NB4 (cell line): ENCODE measurements around the gene ITGA1.

Source experiments
- DNase-seq: peaks from one replicate; pipeline ENCODE4 v3.0.0; 2010; ENCODE audit warnings: low read depth
- H3K4me3 ChIP-seq: one replicate; pipeline ENCODE4 v1.5.1; 2011; ENCODE audit warnings: mild to moderate bottlenecking, low read depth, low read length, moderate library complexity
- CTCF ChIP-seq: IDR thresholded peaks from one replicate; pipeline ENCODE4 v1.5.1; 2012; ENCODE audit warnings: low read depth, low read length
- MYC ChIP-seq: IDR thresholded peaks from 2 replicates; pipeline ENCODE4 v1.6.1; 2011; ENCODE audit warnings: low read depth, low read length
- POLR2A ChIP-seq: IDR thresholded peaks from 2 replicates; pipeline ENCODE4 v1.6.1; 2011; ENCODE audit warnings: mild to moderate bottlenecking; ENCODE audit not compliant: insufficient read length; ENCODE audit errors: extremely low read depth
- TF ChIP-seq, protein P1 (sequence below): IDR thresholded peaks from 2 replicates; pipeline ENCODE4 v1.6.1; 2011; ENCODE audit warnings: low read depth, low read length

ITGA1 gene

GRCh38 chr5:52943808-52944207 is 156.1 kb downstream of the ITGA1 start:
- no peak for DNase-seq
- no peak overlapping the region for H3K4me3 ChIP-seq
- TF ChIP-seq POLR2A (no peak), CTCF (no peak), MYC (no peak)
- TF ChIP-seq, protein P1, sequence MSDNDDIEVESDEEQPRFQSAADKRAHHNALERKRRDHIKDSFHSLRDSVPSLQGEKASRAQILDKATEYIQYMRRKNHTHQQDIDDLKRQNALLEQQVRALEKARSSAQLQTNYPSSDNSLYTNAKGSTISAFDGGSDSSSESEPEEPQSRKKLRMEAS = no peak

DNA sequence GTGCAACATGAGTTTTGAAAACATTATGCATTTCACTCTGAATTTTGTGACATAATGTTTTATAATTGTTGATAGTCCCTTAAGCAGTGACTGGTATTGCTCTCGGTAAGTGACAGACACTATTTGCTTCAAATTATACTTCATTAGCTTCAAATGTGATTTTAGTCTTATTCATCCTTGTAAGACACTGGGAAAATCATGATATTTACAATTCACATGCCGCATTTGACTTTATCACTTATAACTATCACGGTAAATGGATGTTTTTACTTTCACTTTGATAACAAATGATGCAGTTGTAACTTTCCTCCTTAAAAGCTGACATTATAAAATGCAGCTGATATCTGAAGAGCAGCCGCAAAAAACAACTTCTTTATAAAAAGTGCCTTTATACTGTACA is 157.3 kb downstream of the ITGA1 start:
- no peak for TF ChIP-seq POLR2A
- no peak for TF ChIP-seq MYC
- TF ChIP-seq, protein P1 = no peak
- TF ChIP-seq CTCF = no peak
- DNase-seq = no peak

DNA sequence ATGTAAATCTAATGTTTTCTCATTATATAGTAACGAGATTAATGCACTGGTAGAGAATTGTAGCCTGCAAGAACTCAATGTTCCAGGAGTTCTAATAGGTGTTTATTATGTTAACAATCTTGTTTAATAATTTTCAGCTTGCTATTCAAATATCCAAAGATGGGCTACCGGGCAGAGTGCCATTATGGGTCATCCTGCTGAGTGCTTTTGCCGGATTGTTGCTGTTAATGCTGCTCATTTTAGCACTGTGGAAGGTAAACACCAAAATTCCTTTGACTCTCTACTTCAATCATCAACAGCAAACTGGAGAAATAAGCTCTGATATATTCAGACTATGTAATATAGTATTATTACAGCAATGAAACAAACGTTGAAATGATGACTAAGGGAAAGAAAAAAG is 159.5 kb downstream of the ITGA1 start:
- H3K4me3 ChIP-seq = no peak overlapping the region
- no peak for DNase-seq
- no peak for TF ChIP-seq CTCF
- no peak for TF ChIP-seq POLR2A
- TF ChIP-seq, protein P1 = no peak
- TF ChIP-seq MYC = no peak

More for the DNA sequence above, 157.3 kb downstream of the ITGA1 start:
- H3K4me3 ChIP-seq = peak overlapping the region; percentile 51

- no peak overlapping the region for H3K4me3 ChIP-seq
- DNase-seq = no peak
- no peak for TF ChIP-seq MYC
- no peak for TF ChIP-seq POLR2A
- TF ChIP-seq CTCF = no peak
- TF ChIP-seq, protein P1 = no peak
These were observed 160.1 kb downstream of the ITGA1 start for GRCh38 chr5:52947851-52948250.

DNA sequence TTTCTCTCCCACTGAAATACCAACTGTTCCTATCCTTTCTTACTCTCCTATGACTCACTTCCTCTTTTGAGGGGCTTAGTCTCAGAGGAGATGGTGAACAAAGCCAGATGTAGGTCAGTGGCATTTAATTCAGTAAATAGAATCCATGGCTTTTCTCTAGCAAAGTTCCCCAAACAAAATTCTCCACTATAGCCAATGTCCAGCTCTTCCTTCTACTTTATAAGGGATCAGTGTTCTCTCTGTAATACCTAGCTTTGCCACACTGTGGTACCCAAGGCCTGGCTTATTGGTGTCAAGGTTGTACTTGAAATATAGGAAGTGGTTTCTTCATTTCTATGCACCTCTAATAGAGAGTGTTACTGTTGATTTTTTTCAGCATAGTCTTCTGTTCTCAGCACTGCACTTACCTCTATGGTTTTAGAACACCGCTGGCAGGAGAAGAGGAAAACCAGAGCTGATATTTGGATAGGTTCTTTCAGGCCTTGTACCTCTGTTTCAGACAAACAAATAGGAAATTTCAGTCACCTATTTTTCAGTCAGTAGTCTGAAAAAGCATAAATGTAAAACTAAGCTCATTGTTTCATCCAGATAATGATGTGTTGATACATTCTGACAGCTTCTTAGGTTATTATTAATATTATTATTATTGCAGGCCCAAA is 160.8 kb downstream of the ITGA1 start:
- H3K4me3 ChIP-seq = no peak overlapping the region
- TF ChIP-seq CTCF (peak; percentile 42), MYC (no peak), POLR2A (no peak)
- peak; percentile 71 for DNase-seq
